T-cell (primary cell): ENCODE measurements around the gene CFAP54. TPM values are rescaled to one million over a fixed set of nuclear protein-coding genes. Genes with fewer than 3 reads are reported as not detected.

ENCODE experiments used
- ATAC-seq, 4 experiments: fragments of 200-7000 bp in 3 of 4; fragments of 150-1000 bp in 1 of 4; cut with Tn5 transposase; replicated peaks in 1 of 4; 1 replicate in 3 of 4; 2 replicates in 1 of 4; pipeline ENCODE4 v1.10.0; 2021; ENCODE audit warnings: moderate library complexity in 3 of 4, mild to moderate bottlenecking in 2 of 4, moderate number of reproducible peaks in 1 of 4
- CTCF ChIA-PET, 2 donors: fragments of 300-600 bp; sonication (Branson Sonifier 250); formaldehyde crosslinking; loops; one replicate each; lab custom pipeline; 2022; ENCODE audit warnings: antibody characterized with exemption in 2 of 2; lab: Charles Lee
- POLR2A ChIA-PET, 2 donors: fragments of 300-600 bp; sonication (Branson Sonifier 250); formaldehyde crosslinking; loops; one replicate each; lab custom pipeline; 2022; ENCODE audit warnings: antibody characterized with exemption in 2 of 2; lab: Charles Lee
- DNase-seq, 35 experiments: peaks; one replicate each; pipeline versions ENCODE4 v3.0.0 to v3.0.0-alpha.2; 2013 to 2023
- H3K27ac ChIP-seq: one replicate; pipeline ENCODE4 v1.5.1; 2013; ENCODE audit warnings: low read length
- H3K27me3 ChIP-seq, 2 experiments: replicated peaks in 1 of 2; 1 replicate in 1 of 2; 2 replicates in 1 of 2; pipeline versions ENCODE4 v1.6.1 to v1.7.0; 2013; ENCODE audit warnings: low read length in 1 of 2, mixed read lengths in 1 of 2; ENCODE audit not compliant: control insufficient read depth in 2 of 2, insufficient read depth in 2 of 2; ENCODE audit errors: extremely low read depth in 1 of 2
- H3K36me3 ChIP-seq, 2 donors: 1 replicate in 1 of 2; 2 replicates in 1 of 2; pipeline versions ENCODE4 v1.6.1 to v1.7.0; 2013; ENCODE audit warnings: low read length in 1 of 2; ENCODE audit not compliant: control insufficient read depth in 2 of 2, insufficient read depth in 1 of 2; ENCODE audit errors: extremely low read depth in 1 of 2
- H3K4me1 ChIP-seq, 2 experiments: 1 replicate in 1 of 2; 2 replicates in 1 of 2; pipeline versions ENCODE4 v1.6.1 to v1.7.0; 2013; ENCODE audit warnings: low read length in 2 of 2, mixed read lengths in 1 of 2; ENCODE audit not compliant: insufficient read depth in 2 of 2, control insufficient read depth in 1 of 2; ENCODE audit errors: extremely low read depth in 1 of 2
- H3K4me3 ChIP-seq, 2 donors: 1 replicate in 1 of 2; 2 replicates in 1 of 2; pipeline versions ENCODE4 v1.5.1 to v1.7.0; 2013; ENCODE audit warnings: mild to moderate bottlenecking in 2 of 2, low read length in 1 of 2, moderate library complexity in 1 of 2; ENCODE audit not compliant: control insufficient read depth in 1 of 2; ENCODE audit errors: extremely low read depth in 1 of 2
- H3K9me3 ChIP-seq: 2 replicates; pipeline ENCODE4 v1.7.0; 2013
- H3K27ac Mint-ChIP-seq, 2 donors: one replicate each; pipeline ENCODE4 v1.8.0; 2020 to 2021; ENCODE audit warnings: mild to moderate bottlenecking in 2 of 2, mixed read lengths in 2 of 2
- H3K27me3 Mint-ChIP-seq, 2 donors: one replicate each; pipeline ENCODE4 v1.8.0; 2021 to 2022; ENCODE audit warnings: mixed read lengths in 2 of 2
- H3K36me3 Mint-ChIP-seq: one replicate; pipeline ENCODE4 v1.8.0; 2021; ENCODE audit warnings: mixed read lengths
- H3K4me1 Mint-ChIP-seq, 3 donors: one replicate each; pipeline ENCODE4 v1.8.0; 2020 to 2022; ENCODE audit warnings: mixed read lengths in 3 of 3, mild to moderate bottlenecking in 1 of 3
- H3K4me3 Mint-ChIP-seq, 3 donors: one replicate each; pipeline ENCODE4 v1.8.0; 2020 to 2022; ENCODE audit warnings: mild to moderate bottlenecking in 3 of 3, mixed read lengths in 3 of 3, moderate library complexity in 3 of 3
- H3K9me3 Mint-ChIP-seq, 3 donors: one replicate each; pipeline ENCODE4 v1.8.0; 2020 to 2022; ENCODE audit warnings: mixed read lengths in 3 of 3
- WGBS: methylation state at CpG from one replicate; pipeline ENCODE4 v1.1.5; 2013; ENCODE audit warnings: missing lambda C conversion rate; ENCODE audit not compliant: insufficient coverage; 5-methylcytosine and 5-hydroxymethylcytosine counted together
- total RNA-seq, 35 experiments: library from RNA in 6 of 35; stranded (reverse) in 6 of 35; fragments of 120-200 nt in 1 of 35; gene quantifications; one replicate each; pipeline versions ENCODE4 v1.2.1 to v1.2.4 and lab custom pipeline; 2013 to 2026

The CFAP54 gene, protein sequence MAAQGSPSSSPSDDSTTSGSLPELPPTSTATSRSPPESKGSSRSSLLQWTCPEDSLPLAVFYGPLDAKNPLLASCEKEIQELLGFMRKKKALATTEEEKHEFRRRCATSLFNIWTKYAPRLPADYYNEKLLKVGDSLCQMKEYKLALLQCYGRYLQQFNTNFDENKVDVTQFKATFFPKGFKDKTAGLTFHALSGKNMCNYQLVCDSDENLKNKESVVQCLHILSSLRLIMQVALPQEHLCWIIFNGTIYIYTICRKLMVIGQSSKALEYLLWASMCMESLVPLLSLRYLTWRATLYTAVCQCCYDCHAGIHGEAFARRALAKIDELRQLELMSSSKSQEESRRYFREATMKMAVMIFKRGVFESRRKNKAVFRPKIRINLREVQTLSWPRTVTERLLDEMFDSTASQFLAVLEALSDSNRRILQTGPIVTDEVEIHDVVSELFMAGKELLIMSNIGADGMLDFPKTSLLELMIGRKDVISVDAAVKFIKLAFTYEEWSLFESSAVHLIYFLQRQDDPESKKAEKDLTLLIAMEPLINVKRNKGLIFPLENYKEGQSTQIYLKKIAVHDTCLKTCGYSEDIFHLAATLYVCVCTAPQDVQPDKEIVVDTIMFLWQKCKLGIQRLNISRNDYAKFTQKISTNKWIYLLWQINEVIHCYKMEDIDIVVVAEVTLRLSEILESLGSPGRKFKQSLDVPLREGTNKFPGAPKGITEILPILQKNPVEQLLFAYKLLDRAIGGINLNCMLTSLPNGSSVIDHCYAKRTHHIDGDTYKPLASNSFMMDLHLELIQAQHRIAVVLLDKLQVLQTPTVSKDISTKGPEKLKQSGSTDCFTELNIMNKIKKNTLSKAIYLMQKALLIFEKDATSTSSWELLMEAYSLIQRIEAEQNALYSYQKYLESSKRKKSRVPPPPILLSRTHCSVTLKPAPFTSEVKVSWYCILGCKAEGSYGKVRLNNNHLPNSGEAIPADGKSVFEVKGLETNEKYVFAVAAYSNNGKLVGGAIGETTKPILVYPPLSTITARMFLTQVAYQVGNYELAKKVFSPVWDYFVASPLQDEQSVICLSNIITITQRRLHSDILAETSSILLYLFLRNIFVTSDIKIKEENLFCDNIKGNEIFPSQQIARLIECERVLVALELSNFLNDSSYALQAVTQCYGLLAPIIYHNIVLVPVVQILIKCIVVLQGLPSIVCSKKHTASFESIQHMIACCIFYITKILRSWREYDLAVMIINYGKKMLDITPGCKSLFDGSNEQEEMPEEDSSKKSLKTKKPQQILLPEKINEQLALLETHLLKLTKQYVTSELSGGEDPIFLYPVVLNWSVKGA (N-terminal part only)
- total RNA-seq = under 1 TPM; 0.47 to 0.95 (median 0.90) TPM
- 0.96 TPM for total RNA-seq (2013)
- total RNA-seq (lab: John Stamatoyannopoulos, UW) = 0.28 to 3.6 (median 1.2) reads per million in 29 experiments

DNA sequence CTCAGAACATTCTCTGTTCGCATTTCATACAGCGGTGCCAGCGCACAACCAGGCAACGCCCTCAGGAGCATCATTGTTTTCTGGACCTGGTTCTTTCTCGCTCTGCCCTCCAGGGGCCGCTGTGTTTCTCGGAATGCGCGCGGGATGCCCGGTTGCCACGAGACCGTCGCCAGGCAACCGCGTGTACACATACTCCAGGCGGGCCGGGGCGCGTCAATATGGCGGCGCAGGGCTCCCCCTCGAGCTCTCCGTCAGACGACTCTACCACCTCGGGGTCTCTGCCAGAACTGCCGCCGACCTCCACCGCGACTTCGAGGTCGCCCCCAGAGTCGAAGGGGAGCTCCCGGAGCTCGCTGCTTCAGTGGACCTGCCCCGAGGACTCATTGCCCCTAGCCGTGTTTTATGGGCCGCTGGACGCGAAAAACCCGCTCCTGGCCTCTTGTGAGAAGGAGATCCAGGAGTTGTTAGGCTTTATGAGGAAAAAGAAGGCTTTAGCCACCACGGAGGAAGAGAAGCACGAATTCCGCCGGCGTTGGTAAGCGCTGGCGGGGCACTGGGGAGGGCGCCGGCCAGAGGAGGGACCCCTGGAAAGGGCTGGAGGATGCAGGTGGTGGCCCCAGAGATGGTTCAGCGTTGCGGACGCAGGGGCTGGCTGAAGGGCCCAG lies at the start of gene CFAP54:
CFAP54 (plus strand) TSS at position 186 of the 665 bp plus-strand sequence; CDS start at position 219, 33 bp downstream.
- ChIA-PET CTCF (interaction anchor here (0.6 to 5.0 kb wide), 18 partner anchors 26 to 415 kb away, joined by 3 to 32 read pairs (median 5); partner anchors contain the start of gene CDK17 (in 2 of the 2)), POLR2A (interaction anchor here (0.6 to 2.5 kb wide), 12 partner anchors 12 to 490 kb away, joined by 3 to 20 read pairs (median 5); partner anchors contain the start of gene CDK17 (in 2 of the 2))
- ATAC-seq (peak; percentile 89 to 92 (median 92)), DNase-seq (peak; percentile 91 to 98 (median 95))
- peaks cover 28 to 41% (median 31%) of the 10 kb centered on the region in 3 donors for H3K4me1 Mint-ChIP-seq
- H3K36me3 ChIP-seq = no peaks in the 10 kb centered on the region
- peaks cover 0 to 6% of the 10 kb centered on the region in 2 experiments for H3K27me3 ChIP-seq
- H3K27me3 Mint-ChIP-seq = no peaks in the 10 kb centered on the region
- peak within 1 kb of the TSS; percentile 80 to 85 for H3K4me3 ChIP-seq
- H3K4me1 ChIP-seq = peaks cover 3 to 26% of the 10 kb centered on the region in 2 experiments
- 5% methylated on average over 51 of the region's 53 CpGs for WGBS
- H3K9me3 ChIP-seq = no peaks in the 10 kb centered on the region
- peak within 1 kb of the TSS; percentile 63 to 74 for H3K27ac Mint-ChIP-seq
- H3K9me3 Mint-ChIP-seq = peaks cover 0 to 4% (median 0%) of the 10 kb centered on the region in 3 donors
- H3K27ac ChIP-seq = peak within 1 kb of the TSS; percentile 43
- peak within 1 kb of the TSS; percentile 85 to 90 (median 85) for H3K4me3 Mint-ChIP-seq
- no peaks in the 10 kb centered on the region for H3K36me3 Mint-ChIP-seq

DNA sequence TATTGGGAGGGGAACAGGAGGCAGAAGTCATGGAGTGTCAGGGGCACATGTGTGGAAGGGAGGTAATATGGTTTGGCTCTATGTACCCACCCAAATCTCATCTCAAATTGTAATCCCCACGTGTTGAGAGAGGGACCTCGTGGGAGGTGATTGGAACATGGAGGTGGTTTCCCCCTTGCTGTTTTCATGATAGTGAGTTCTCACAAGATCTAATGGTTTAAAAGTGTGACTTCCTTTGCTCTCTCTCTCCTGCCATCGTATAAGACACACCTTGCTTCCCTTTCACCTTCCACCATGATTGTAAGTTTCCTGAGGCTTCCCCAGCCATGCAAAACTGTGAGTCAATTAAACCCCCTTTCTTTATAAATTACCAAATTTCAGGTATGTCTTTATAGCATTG lies 47.6 kb upstream of the CFAP54 start:
- no peaks in the 10 kb centered on the region for H3K36me3 Mint-ChIP-seq
- ATAC-seq = no peak
- no peaks in the 10 kb centered on the region for H3K27me3 ChIP-seq
- ChIA-PET POLR2A (interaction anchor here in 1 of 2 donors (0.6 kb wide), 1 partner anchor 1078 kb away, joined by 3 read pairs; no protein-coding TSS in a partner anchor), CTCF (no interaction called here)
- H3K36me3 ChIP-seq = no peaks in the 10 kb centered on the region
- no peak overlapping the region for H3K4me3 ChIP-seq
- no CpG with 5 or more reads among the region's 3 CpGs for WGBS
- peak overlapping the region; percentile 37 for H3K27ac ChIP-seq
- no peaks in the 10 kb centered on the region for H3K27me3 Mint-ChIP-seq
- no peaks in the 10 kb centered on the region for H3K9me3 ChIP-seq
- peaks cover 17 to 22% of the 10 kb centered on the region in 2 experiments for H3K4me1 ChIP-seq
- no peak overlapping the region for H3K4me3 Mint-ChIP-seq
- no peaks in the 10 kb centered on the region for H3K9me3 Mint-ChIP-seq
- no peak overlapping the region for H3K27ac Mint-ChIP-seq
- peaks cover 45 to 49% (median 49%) of the 10 kb centered on the region in 3 donors for H3K4me1 Mint-ChIP-seq
- peak in 14 of 35 experiments; percentile 5 to 63 (median 20) for DNase-seq

DNA sequence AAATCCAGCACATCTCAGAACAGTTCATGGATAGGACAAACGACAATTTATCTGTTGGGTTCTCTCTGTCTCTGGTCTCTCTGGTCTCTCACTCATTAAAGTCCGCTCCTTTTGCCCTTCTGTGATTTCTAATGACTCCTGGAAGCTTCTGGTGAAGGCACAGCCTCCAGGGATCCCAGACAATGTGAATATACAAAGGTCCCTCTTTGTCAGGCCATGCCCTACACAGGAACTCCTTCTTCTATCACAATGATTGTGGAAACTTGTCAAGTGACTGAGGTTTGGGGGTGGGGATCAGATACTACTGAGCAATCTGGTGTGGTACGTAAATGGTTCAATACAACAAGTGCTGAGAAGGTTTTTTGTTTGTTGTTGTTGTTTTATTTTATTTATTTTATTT lies 46.5 kb upstream of the CFAP54 start:
- ATAC-seq (no peak), DNase-seq (no peak)
- Histone ChIP-seq H3K27ac (no peak overlapping the region), H3K4me3 (no peak overlapping the region), H3K27me3 (no peaks in the 10 kb centered on the region), H3K36me3 (no peaks in the 10 kb centered on the region), H3K4me1 (peaks cover 19 to 25% of the 10 kb centered on the region in 2 experiments), H3K9me3 (no peaks in the 10 kb centered on the region)
- CTCF ChIA-PET = interaction anchor here in 1 of 2 donors (0.6 kb wide), 1 partner anchor 1030 kb away, joined by 3 read pairs; no protein-coding TSS in a partner anchor
- 100% methylated on average over 1 of the region's 3 CpGs for WGBS
- POLR2A ChIA-PET = no interaction called here
- Mint-ChIP-seq H3K27ac (no peak overlapping the region), H3K36me3 (no peaks in the 10 kb centered on the region), H3K4me3 (no peak overlapping the region), H3K27me3 (no peaks in the 10 kb centered on the region), H3K4me1 (peaks cover 43 to 48% (median 46%) of the 10 kb centered on the region in 3 donors), H3K9me3 (no peaks in the 10 kb centered on the region)

DNA sequence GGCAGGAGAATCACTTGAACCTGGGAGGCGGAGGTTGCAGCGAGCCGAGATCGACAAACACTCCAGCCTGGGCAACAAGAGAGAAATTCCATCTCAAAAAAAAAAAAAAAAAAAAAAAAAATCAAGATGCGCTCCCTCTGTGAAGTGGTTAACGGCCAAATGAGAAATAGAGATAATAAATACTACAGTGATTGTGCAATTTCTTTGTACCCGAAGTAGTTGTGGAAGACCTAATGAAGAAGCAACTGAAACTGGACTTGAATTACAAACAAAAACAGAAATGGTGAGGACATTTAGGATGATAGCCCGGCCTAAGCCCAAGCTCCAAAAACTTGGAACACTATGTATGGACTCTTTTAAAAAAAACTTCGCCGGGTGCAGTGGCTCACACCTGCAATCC lies 45.0 kb upstream of the CFAP54 start:
- Histone ChIP-seq H3K36me3 (no peaks in the 10 kb centered on the region), H3K4me3 (no peak overlapping the region), H3K4me1 (peaks cover 19 to 25% of the 10 kb centered on the region in 2 experiments), H3K27me3 (no peaks in the 10 kb centered on the region), H3K27ac (peak overlapping the region; percentile 97), H3K9me3 (no peaks in the 10 kb centered on the region)
- Mint-ChIP-seq H3K9me3 (no peaks in the 10 kb centered on the region), H3K4me3 (no peak overlapping the region), H3K4me1 (peaks cover 35 to 48% (median 45%) of the 10 kb centered on the region in 3 donors), H3K27ac (peak overlapping the region in 1 of 2 donors; percentile 80), H3K27me3 (no peaks in the 10 kb centered on the region), H3K36me3 (no peaks in the 10 kb centered on the region)
- WGBS = 94% methylated on average over 4 of the region's 10 CpGs
- ChIA-PET CTCF (interaction anchor here (0.7 to 2.3 kb wide), 2 partner anchors 40 to 615 kb away, joined by 4 to 9 read pairs; no protein-coding TSS in a partner anchor), POLR2A (interaction anchor here (0.6 to 1.1 kb wide), 3 partner anchors 12 to 190 kb away, joined by 3 to 10 read pairs (median 3); no protein-coding TSS in a partner anchor)
- no peak for ATAC-seq
- no peak for DNase-seq
